ENCODE results near the gene RYK.

The RYK gene

DNA sequence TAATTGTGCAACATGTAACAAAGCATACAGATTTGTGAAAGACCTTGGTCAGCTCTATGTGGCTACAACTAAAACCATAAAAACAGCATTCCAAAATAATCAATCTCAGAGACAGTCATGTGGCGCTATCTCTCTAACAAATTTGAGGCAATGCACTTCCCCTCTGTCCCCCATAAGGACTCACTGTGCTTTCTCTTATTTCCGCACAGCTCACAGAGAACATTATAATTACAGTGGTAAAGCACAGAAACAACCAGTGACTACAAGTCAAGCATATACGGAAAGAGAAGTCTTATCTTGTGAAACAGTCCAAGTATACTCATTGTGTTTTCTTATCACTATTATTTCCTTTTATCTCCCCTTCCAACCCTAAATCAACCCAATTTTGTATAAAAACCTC lies 64.3 kb downstream of the RYK start:
- Histone ChIP-seq H3K9me2 (replicated peaks; ENCODE audit: low read depth, low read length) (no peaks in the 10 kb centered on the region), H3K4me2 (ENCODE audit: low read depth, low read length, poor library complexity, severe bottlenecking) (no peak overlapping the region), H4K20me1 (ENCODE audit: insufficient read depth, low read length, poor library complexity, severe bottlenecking) (no peaks in the 10 kb centered on the region), H3K9me3 (ENCODE audit: insufficient read depth, low read depth, low read length) (no peaks in the 10 kb centered on the region), H3K79me2 (ENCODE audit: insufficient read depth, low read length) (no peaks in the 10 kb centered on the region), H3F3A (ENCODE audit: low read depth) (no peaks in the 10 kb centered on the region), H3K9ac (ENCODE audit: low read depth, low read length, poor library complexity, severe bottlenecking) (no peak overlapping the region), H3K27me3 (ENCODE audit: insufficient read depth, low read length, poor library complexity, severe bottlenecking) (no peaks in the 10 kb centered on the region), H2AFZ (ENCODE audit: low read length) (no peak overlapping the region), H3K36me3 (ENCODE audit: insufficient read depth, low read length) (peaks cover 30% of the 10 kb centered on the region; the same call in 1 of the 2 replicates), H3K4me1 (ENCODE audit: insufficient read depth, low read length, poor library complexity, severe bottlenecking) (no peaks in the 10 kb centered on the region), H3K4me3 (ENCODE audit: low read length, poor library complexity, severe bottlenecking) (no peak overlapping the region)
- TF ChIP-seq EZH2phosphoT487 (IDR thresholded peaks at IDR 0.05; ENCODE audit: borderline replicate concordance), result no peak
- TF ChIP-seq, protein P1, sequence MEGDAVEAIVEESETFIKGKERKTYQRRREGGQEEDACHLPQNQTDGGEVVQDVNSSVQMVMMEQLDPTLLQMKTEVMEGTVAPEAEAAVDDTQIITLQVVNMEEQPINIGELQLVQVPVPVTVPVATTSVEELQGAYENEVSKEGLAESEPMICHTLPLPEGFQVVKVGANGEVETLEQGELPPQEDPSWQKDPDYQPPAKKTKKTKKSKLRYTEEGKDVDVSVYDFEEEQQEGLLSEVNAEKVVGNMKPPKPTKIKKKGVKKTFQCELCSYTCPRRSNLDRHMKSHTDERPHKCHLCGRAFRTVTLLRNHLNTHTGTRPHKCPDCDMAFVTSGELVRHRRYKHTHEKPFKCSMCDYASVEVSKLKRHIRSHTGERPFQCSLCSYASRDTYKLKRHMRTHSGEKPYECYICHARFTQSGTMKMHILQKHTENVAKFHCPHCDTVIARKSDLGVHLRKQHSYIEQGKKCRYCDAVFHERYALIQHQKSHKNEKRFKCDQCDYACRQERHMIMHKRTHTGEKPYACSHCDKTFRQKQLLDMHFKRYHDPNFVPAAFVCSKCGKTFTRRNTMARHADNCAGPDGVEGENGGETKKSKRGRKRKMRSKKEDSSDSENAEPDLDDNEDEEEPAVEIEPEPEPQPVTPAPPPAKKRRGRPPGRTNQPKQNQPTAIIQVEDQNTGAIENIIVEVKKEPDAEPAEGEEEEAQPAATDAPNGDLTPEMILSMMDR (conservative IDR thresholded peaks at IDR 0.05; ENCODE audit: low read length), result no peak

- Histone ChIP-seq H3K36me3 (ENCODE audit: insufficient read depth, low read length) (peaks cover 29% of the 10 kb centered on the region; the same call in 1 of the 2 replicates), H3K79me2 (ENCODE audit: insufficient read depth, low read length) (no peaks in the 10 kb centered on the region)
- TF ChIP-seq EZH2phosphoT487 (IDR thresholded peaks at IDR 0.05; ENCODE audit: borderline replicate concordance), result no peak
- TF ChIP-seq, protein P1 (conservative IDR thresholded peaks at IDR 0.05; ENCODE audit: low read length), result no peak
These were observed 69.9 kb downstream of the RYK start for GRCh38 chr3:134180761-134181160.

DNA sequence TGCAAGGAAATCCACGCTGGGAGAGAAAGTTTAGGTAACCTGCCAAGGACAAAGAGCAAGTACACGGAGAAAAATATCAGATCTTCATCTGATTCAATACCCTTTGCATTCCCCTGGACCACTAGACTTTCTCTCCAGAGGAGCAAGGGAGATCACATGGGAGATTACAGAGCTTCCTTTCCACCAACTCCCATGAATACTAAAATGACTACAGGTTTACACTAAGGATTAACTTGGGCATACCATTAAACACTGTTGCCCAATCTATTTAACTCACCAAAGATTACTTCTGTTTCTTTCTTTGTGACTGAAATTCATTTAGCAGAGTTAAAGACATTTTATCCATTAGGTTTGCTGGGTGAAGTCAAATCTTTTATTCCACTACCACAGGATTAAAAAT lies 71.2 kb downstream of the RYK start:
- no peaks in the 10 kb centered on the region for H4K20me1 ChIP-seq (ENCODE audit: insufficient read depth, low read length, poor library complexity, severe bottlenecking)
- H3K9ac ChIP-seq (ENCODE audit: low read depth, low read length, poor library complexity, severe bottlenecking), result no peak overlapping the region
- no peaks in the 10 kb centered on the region for H3K79me2 ChIP-seq (ENCODE audit: insufficient read depth, low read length)
- no peaks in the 10 kb centered on the region for H3K9me3 ChIP-seq (ENCODE audit: insufficient read depth, low read depth, low read length)
- no peak overlapping the region for H3K4me3 ChIP-seq (ENCODE audit: low read length, poor library complexity, severe bottlenecking)
- TF ChIP-seq, protein P1 (conservative IDR thresholded peaks at IDR 0.05; ENCODE audit: low read length), result no peak
- TF ChIP-seq EZH2phosphoT487 (IDR thresholded peaks at IDR 0.05; ENCODE audit: borderline replicate concordance), result no peak
- no peak overlapping the region for H2AFZ ChIP-seq (ENCODE audit: low read length)
- H3K4me2 ChIP-seq (ENCODE audit: low read depth, low read length, poor library complexity, severe bottlenecking), result no peak overlapping the region
- H3K27me3 ChIP-seq (ENCODE audit: insufficient read depth, low read length, poor library complexity, severe bottlenecking), result no peaks in the 10 kb centered on the region
- no peaks in the 10 kb centered on the region for H3K9me2 ChIP-seq (replicated peaks; ENCODE audit: low read depth, low read length)
- peaks cover 15% of the 10 kb centered on the region for H3K4me1 ChIP-seq (ENCODE audit: insufficient read depth, low read length, poor library complexity, severe bottlenecking)
- H3F3A ChIP-seq (ENCODE audit: low read depth), result no peaks in the 10 kb centered on the region
- peaks cover 38% of the 10 kb centered on the region; the same call in 1 of the 2 replicates for H3K36me3 ChIP-seq (ENCODE audit: insufficient read depth, low read length)

More at GRCh38 chr3:134180761-134181160, 69.9 kb downstream of the RYK start:
- Histone ChIP-seq H3K9ac (ENCODE audit: low read depth, low read length, poor library complexity, severe bottlenecking) (no peak overlapping the region), H3K4me3 (ENCODE audit: low read length, poor library complexity, severe bottlenecking) (no peak overlapping the region), H2AFZ (ENCODE audit: low read length) (no peak overlapping the region), H3K4me1 (ENCODE audit: insufficient read depth, low read length, poor library complexity, severe bottlenecking) (peaks cover 15% of the 10 kb centered on the region), H3F3A (ENCODE audit: low read depth) (no peaks in the 10 kb centered on the region), H3K27me3 (ENCODE audit: insufficient read depth, low read length, poor library complexity, severe bottlenecking) (no peaks in the 10 kb centered on the region), H4K20me1 (ENCODE audit: insufficient read depth, low read length, poor library complexity, severe bottlenecking) (no peaks in the 10 kb centered on the region), H3K9me3 (ENCODE audit: insufficient read depth, low read depth, low read length) (no peaks in the 10 kb centered on the region), H3K4me2 (ENCODE audit: low read depth, low read length, poor library complexity, severe bottlenecking) (no peak overlapping the region), H3K9me2 (replicated peaks; ENCODE audit: low read depth, low read length) (no peaks in the 10 kb centered on the region)

Data from Loucy (cell line).